NCI-H2227 (cell line): ENCODE data around the gene MRFAP1L1.
"Not testable (repeated sequence)": the region's sequence is repeated elsewhere in the genome, so short reads cannot be mapped to it uniquely, and the experiment has no call there.

Source experiments
- DNase-seq: peaks from one replicate; lab custom pipeline; 2025; ENCODE audit not compliant: unreplicated experiment; lab: John Stamatoyannopoulos, UW

Gene MRFAP1L1

DNA sequence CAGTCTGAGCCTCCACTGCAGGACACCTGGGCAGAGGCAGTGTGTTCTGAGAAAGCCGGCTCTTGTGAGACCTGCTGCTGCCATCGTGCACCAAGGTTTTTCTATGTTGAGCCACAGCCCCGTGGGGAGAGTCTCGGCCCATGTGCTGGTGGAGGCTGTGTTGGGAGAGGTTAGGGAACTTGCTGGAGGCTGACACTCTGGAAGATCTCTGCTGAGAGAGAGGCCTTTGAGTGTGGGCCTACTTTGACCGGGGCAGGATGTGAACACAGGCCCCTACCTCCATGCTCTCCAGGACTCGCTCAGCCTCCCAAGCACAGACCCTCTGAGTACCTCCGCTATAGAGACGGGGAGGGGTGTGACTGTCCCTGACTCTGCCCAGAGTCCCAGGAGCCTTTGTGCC lies 17.3 kb downstream of the MRFAP1L1 start:
- no peak for DNase-seq

DNA sequence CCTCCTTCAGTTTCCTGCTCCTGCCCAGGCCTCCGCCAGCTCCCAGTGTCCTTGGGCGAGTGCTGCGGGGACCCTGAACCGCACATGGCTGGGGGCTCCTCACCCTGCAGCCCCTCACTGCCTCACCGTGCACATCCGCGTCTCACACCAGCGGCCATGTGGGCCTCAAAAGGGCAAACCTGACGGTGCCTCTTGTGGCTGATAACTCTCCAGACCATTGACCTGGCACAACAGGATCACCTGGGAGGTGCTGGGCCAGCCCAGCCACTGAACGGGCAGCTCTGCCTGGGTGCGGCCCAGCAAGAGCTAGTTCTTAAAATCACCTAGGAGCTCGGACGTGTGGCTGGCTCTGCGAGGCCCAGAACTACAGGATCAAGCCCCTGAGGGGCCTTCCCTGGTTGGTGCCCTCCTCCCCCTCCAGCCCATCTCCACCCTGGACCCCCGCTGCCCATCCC lies 20.1 kb downstream of the MRFAP1L1 start:
- no peak for DNase-seq

DNA sequence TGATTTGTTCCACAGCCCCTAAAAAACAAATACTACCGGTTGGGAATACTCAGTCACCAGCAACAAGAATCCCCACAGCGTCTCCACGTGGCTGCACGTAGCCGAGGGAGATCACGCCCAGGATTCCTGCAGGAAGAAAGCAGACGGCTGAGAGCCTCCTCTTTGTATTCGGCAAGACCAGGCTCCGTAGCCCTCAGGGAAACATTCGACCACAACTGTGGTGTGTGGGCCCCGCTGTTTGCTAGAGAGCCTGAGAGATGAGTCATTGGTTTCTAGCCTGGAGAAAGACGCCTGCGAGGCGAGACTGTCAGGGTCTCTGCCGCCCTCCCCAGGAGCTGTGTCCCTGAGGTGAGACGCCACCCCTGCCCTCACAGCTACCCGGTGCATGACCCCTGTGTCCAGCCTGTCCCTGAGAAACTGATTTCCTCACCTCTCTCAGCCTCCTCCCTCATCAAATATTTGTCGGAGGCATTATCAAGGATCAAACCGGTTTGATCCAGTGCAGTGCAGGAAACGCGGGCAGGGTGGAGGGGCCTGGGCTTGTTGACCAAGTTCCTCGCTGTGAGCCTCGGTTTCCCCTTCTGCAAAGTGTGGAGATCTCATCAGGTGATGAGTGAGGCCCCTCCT lies 20.7 kb downstream of the MRFAP1L1 start:
- no peak for DNase-seq

DNA sequence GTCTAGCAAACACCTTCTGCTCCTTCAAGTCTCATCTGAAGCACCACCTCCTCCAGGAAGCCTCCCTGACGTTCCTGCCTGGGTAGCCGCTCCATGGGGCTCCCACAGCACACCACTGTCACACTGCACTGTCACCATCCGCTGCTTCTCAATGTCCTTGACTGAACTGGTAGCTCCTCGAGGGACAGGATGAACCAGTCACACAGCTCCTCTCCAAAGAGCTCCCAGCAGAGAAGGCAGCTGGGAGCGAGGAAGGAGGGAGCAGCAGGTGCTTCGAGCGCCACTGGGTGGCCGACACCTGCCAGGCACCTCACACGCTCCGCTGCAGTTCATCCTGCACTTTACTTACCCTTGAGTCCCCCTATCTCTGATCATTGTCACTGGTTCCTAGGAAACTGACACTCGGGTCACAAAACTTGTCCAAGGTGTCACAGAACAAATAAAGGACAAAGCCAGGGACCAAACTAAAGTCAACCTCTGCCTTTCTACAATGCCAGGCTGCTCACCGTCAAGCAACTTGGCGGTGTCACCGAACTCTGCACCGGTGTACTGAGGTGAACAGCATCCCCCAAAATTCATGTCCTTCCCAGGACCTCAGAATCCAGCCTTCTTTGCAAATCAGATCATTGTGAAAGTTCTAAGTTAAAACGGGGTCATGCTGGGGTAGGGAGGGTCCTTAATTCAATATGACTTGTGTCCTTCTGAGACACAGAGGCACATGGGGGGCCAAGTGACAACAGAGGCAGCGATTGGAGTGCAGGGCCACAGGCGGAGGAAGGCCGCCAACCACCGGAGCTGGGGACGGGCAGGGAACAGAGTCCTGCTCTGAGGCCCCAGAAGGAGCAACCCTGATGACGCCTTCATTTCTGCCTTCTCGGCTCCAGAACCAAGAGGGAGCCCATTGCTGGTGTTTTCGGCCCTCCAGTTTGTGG lies 21.5 kb downstream of the MRFAP1L1 start:
- DNase-seq, result no peak

DNA sequence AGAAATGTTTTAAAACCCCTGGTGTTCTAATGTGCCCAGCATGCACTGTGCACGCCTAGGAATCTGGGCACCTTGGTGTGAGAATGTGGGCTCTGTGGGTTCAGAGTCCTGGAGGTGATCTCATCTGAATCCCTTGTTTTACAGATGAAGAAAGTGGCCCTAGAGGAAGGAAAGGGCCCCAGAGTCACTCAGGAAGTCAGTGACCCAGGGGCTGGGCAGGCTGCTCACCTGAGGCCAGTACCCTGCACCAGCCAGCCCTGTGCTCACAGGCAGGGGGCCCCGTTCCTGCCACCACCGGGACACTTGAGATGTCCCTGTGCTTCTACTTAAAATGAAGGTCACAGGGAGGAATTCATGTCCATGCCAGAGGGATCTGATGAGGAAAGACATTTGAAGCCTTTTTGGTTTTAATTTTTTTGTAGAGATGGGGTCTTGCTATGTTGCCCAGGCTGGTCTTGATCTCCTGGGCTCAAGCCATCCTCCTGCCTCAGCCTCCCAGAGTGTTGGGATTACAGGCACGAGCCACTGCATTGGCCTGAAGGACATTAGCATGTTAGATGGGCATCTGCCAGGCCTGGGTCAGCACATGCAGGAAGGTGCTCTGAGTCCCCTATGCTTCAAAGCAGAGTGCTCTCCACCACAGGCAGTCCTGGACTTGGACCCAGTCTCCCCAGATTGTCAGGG lies 23.4 kb downstream of the MRFAP1L1 start:
- no peak for DNase-seq

DNA sequence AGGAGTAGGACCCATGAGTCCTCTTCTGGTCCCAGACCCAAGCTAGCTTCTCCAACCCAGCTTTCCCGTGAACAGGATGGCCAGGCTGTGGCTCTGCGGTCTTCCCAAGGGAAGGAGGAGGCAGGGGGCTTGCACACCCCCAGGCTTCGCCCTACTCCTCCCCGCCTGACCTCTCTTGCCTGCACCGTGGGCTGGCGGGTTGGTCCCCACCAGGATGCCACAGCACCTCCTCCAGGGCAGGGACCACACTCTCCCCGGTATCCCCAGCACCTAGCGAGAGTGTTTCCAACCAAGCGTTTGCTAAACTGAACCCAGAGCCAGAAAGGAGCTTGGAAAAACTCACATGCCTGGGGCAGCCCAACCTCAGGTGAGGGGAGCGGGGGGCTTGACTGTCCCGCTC lies 25.0 kb downstream of the MRFAP1L1 start:
- no peak for DNase-seq

DNA sequence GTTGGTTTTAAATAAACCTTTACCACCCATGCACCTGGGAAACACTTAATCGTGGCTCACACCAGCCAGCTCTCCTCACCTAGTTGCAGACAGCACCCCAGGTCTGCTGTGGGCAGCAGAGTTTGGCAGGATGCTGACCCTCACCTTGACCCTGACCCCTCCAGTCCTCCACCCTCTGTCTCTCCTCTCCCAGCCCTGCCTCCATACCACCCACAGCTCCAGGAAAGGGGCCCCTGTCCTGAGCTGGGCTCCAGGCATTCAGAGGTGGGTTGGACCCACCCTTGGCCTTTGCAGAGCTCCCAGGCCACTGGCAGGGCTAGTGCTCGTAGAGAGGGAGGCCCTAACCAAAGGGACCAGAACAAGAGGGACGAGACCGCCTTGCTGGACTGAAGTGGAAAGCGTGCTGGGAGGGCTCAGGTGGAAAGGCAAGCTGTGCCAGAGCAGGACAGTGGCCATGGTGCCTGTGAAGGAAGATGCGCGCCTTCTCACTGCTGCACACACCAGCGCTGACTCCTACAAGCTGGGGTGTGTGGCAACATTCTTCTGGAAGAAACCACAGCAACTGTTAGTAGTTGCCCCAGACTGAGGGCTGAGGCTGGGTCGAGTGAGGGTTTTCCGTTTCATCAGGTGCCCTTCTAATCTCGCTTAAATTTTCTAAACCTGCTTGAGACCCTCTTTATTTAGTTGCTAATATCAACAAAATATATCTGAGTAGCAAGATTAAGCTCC lies 26.6 kb downstream of the MRFAP1L1 start:
- no peak for DNase-seq

DNA sequence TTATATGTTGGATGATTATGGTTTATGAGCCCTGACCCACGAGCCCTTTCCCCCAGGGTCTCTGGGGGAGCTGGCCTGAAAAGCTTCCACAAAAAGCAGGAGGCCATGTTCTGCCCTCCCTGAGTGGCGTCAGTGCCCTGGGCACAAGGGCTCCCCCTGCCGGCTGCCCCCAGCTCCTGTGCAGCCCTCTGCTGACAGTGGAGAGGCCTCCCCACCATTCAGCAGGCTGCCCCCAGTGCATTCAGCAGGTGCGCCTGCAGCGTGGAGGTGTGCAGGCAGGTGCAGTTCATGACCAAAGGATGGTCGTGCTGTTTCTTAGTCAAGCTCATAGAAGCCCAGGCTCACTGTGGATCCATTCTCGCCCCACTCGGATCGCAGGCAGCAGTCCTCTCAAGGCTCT lies 28.5 kb downstream of the MRFAP1L1 start:
- DNase-seq, result no peak

DNA sequence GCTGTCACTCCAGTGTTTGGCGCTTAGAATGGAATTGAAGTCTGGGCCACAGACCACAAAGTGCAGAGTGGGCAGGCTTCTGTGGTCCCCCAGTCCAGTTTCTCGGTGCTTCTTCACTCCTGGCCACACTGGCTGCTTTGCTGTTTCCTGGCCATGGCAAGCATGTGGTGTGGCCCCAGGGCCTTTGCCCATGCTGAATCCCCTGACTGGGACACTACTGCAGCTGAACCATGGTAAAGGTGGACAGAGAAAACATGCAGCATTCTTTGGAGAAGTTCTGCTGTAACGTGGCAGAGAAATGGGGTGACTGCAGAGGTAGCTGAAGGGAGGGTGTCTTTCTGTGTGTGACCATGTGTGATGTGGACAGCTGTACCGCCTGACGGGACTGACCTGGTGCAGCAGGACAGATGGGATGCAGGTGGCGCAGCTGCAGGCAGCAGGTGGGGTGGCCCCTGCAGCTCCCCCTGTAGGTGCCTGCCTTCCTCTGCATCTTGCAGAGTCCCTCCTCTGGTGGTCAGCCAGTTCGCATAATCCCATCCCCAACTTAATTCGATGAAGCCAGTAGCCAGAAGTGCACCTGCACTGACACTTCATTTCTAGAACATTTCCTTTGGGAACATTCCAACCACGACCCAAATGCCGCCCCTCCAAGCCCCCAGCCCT lies 29.2 kb downstream of the MRFAP1L1 start:
- no peak for DNase-seq

DNA sequence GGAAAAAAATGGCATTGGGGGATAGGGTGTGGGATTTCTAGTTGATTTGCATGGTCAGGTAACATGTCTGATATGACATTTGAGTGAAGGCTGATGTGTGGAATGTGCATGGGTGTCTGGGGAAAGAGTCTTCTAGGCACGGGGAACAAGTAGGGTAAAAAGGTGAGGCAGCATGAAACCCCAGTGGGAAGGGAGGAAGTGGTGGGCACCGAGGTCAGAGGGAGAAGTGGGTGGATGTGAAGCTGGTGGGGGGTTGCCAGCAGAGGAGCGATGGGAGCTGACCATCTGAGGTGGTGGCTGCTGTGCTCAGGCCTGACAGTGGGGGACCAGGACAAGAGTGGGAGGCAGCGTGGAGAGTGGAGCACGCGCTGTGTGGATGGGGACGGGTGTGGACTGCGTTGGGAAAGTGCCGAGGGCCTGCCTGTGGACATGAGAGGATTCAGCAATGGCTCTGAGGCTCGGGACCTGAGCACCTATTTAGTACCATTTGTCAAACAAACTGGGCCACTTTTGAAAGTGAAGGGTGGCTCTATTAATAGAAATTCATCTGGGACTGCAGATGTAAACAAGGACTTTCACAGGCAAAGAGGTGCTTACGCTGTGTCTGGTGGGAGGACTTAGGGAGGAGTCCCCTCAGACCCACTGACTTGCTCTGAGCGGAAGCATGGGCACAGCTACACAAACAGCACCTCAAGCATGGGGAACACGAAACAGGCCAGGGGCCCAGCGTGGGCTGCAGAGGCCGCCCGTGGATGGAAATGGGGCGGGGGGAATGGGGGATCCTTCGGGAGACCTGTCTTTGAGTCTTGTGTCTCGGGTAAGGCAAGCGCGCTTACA lies 32.7 kb downstream of the MRFAP1L1 start:
- DNase-seq, result no peak

DNA sequence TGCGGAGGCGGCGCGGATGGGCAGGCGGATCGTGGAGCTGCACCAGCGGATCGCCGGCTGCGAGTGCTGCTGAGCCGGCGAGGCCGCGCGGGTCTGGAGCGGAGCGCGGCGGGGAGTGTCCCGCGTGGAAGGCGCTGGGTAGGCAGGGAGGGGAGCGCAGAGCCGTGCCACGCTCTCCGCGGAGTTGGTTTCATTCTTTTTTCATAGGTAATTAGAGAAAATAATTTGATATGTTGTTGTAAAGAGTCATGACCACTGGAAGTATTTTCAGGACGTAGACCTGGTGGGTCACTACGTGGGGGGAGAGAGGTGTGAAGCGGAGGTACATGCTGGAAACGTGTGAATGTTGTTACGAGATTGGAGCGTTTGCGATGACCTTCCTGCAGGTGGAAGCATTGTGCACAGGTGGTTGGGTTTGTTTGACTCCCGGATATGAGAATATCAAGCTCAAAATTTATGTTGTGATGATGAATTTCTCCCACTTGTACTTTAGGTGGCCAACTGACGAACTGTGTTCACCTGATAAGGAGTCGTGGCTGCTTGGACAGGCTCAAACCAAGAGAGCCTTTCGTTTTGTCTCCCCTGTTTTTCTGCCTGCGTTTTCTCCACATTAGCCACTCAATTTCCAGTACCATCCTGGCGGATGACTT lies 35.0 kb downstream of the MRFAP1L1 start:
- DNase-seq, result peak; percentile 46

DNA sequence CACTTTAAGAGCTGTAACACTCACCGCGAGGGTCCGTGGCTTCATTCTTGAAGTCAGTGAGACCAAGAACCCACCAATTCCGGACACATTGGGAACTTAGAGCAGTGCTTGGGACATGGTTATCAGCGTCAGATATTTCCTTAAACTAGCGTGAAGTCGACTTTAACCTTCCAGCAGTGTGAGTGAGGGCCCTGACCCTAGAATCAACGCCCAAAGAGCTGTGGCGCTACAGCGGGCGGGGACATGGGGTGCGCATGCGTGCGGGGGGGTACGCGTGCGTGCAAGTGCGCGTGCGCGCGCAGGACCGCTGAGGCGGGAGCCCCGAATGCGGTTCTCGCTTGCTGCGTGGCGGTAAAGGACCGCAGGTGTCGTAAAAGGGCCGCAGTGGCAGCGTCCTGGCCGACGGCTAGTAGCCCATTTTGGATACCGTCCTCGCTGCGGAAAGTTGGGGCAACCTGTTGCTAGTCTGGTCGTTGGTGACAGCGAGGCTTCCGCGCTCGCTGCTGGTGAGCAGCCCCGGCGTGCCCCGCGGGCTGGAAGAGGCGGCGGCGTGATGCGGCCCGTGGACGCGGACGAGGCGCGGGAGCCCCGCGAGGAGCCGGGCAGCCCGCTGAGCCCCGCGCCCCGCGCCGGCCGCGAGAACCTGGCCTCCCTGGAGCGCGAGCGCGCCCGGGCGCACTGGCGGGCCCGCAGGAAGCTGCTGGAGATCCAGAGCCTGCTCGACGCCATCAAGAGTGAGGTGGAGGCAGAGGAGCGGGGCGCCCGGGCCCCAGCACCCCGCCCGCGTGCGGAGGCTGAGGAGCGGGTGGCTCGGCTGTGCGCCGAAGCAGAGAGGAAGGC lies 35.8 kb downstream of the MRFAP1L1 start:
- peak; percentile 95 for DNase-seq

DNA sequence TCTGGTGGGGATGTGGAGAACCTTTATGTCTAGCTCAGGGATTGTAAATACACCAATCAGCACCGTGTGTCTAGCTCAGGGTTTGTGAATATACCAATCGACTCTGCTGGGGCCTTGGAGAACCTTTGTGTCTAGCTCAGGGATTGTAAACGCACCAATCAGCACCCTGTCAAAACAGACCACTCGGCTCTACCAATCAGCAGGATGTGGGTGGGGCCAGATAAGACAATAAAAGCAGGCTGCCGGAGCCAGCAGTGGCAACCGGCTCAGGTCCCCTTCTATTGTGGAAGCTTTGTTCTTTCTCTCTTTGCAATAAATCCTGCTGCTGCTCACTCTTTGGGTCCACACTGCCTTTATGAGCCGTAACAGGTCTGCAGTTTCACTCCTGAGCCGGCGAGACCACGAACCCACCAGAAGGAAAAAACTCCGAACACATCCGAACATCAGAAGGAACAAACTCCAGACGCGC lies 36.4 kb downstream of the MRFAP1L1 start:
- peak; percentile 42 for DNase-seq

DNA sequence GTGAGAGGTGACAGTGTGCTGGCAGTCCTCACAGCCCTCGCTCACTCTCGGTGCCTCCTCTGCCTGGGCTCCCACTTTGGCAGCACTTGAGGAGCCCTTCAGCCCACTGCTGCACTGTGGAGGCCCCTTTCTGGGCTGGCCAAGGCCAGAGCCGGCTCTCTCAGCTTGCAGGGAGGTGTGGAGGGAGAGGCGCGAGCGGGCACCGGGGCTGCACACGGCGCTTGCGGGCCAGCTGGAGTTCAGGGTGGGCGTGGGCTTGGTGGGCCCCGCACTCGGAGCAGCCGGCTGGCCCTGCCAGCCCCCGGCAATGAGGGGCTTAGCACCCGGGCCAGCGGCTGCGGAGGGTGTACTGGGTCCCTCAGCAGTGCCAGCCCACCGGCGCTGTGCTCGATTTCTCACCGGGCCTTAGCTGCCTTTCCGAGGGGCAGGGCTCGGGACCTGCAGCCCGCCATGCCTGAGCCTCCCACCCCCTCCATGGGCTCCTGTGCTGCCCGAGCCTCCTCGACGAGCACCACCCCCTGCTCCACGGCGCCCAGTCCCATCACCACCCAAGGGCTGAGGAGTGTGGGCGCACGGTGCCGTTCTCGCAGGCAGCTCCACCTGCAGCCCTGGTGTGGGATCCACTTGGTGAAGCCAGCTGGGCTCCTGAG lies 37.0 kb downstream of the MRFAP1L1 start:
- DNase-seq, result not testable (repeated sequence)

DNA sequence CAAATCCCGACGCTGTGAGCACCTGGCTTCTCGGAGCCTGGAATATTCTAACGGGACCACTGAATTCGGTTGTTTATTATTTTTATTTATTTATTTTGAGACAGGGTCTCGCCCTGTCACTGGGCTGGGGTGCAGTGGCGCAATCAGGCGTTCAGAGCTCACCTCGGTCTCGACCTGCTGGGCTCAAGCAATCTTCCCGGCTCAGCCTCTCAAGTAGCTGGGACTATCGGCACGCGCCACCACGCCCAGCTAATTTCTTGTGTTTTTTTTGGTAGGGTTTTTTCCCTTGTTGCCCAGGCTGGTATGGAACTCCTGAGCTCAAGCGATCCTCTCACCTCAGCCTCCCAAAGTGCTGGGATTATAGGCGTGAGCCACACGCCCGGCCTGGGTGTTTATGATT lies 37.5 kb downstream of the MRFAP1L1 start:
- no peak for DNase-seq

DNA sequence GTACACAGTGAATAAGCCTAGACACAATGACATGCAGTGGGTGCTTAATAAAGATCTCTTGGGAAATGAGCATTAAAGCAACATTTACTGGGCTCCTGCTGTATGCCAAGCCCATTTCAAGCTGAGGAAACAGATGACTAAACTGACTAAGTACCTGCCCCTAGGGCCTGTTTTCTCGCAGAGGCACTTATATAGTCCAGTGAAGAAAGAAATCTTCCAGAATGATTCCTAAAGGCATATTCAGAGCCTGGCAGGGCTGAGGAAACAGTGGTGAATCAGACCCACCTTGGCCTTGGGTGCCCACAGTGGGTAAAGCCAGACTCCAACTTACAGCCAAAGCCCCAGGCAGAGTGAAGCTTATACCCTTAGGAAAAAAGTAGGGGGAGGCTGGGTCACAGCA lies 38.0 kb downstream of the MRFAP1L1 start:
- no peak for DNase-seq

DNA sequence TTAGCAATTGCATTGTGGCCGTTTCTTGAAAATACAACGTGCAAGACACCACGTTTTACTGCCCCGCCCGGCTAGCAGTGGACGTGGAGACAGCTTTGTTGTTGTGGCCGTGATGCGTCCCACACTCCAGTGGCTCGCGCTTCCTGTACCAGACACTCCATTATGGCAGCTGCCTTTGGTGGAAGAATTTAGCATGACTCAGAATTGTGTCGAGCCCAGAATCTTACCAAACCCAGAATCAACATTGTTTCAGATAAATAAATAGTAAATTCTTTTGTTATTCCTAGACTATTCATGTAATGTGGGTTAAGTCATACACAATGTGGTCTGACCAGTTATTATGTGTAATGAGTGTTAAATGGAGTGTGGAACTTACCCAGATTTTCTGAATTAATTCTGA lies 41.3 kb downstream of the MRFAP1L1 start:
- DNase-seq, result no peak

DNA sequence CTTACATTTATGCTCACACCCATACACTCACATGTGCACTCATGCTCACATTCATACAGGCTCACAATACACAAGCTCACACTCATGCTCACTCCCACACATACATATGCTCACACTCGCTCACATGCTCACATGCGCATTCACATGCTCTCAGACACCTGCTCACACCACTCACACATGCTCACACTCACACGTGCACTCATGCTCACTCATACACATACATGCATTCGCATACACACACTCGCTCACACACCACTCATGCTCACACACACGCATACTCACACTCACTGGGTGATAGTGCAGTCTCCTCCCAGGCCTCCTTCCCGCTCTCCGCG lies 44.4 kb downstream of the MRFAP1L1 start:
- no peak for DNase-seq
